Spleen (tissue), 11 donors: ENCODE measurements around the gene PHC2. TPM values are rescaled to one million over a fixed set of nuclear protein-coding genes. Genes with fewer than 3 reads are reported as not detected.

Experiments used
- DNase-seq: peaks from one replicate; pipeline ENCODE4 v3.0.0-alpha.2; 2020
- H3K27ac ChIP-seq, 8 donors: fragments of 200-600 bp; sonication (generic) in 7 of 8; 1 replicate in 4 of 8; 2 replicates in 4 of 8; pipeline versions ENCODE4 v1.5.0 to v1.8.0; 2016 to 2021; ENCODE audit warnings: inconsistent platforms in 4 of 8, mild to moderate bottlenecking in 4 of 8, moderate library complexity in 1 of 8
- H3K27me3 ChIP-seq, 7 donors: fragments of 200-600 bp; sonication (generic) in 6 of 7; replicated peaks in 1 of 7; 1 replicate in 4 of 7; 2 replicates in 3 of 7; pipeline versions ENCODE4 v1.5.0 to v1.8.0; 2016 to 2021; ENCODE audit warnings: inconsistent platforms in 3 of 7, mild to moderate bottlenecking in 1 of 7
- H3K36me3 ChIP-seq, 6 donors: fragments of 200-600 bp; sonication (generic) in 5 of 6; 1 replicate in 4 of 6; 2 replicates in 2 of 6; pipeline versions ENCODE4 v1.5.0 to v1.8.0; 2016 to 2021; ENCODE audit warnings: inconsistent platforms in 2 of 6
- H3K4me1 ChIP-seq, 6 donors: fragments of 200-600 bp; sonication (generic) in 5 of 6; 1 replicate in 3 of 6; 2 replicates in 3 of 6; pipeline versions ENCODE4 v1.5.0 to v1.8.0; 2016 to 2021; ENCODE audit warnings: inconsistent platforms in 3 of 6
- H3K4me3 ChIP-seq, 8 donors: fragments of 200-600 bp; sonication (generic) in 7 of 8; 1 replicate in 4 of 8; 2 replicates in 4 of 8; pipeline versions ENCODE4 v1.5.0 to v1.8.0; 2016 to 2021; ENCODE audit warnings: inconsistent platforms in 4 of 8, mild to moderate bottlenecking in 4 of 8, moderate library complexity in 2 of 8
- H3K9me3 ChIP-seq, 8 donors: fragments of 200-600 bp; sonication (generic) in 7 of 8; 1 replicate in 4 of 8; 2 replicates in 4 of 8; pipeline versions ENCODE4 v1.5.0 to v1.8.0; 2016 to 2021; ENCODE audit warnings: inconsistent platforms in 4 of 8
- POLR2A ChIP-seq, 3 donors: fragments of 450-650 bp; IDR thresholded peaks; one replicate each; pipeline ENCODE4 v1.5.1; 2017; ENCODE audit warnings: antibody characterized with exemption in 3 of 3, mild to moderate bottlenecking in 1 of 3
- POLR2AphosphoS5 ChIP-seq, 3 donors: sonication (generic); formaldehyde crosslinking; IDR thresholded peaks; one replicate each; pipeline ENCODE4 v1.5.1; 2017; ENCODE audit warnings: antibody characterized with exemption in 3 of 3
- WGBS, 5 donors: extraction: QIAGEN DNeasy Blood & Tissue Kit in 3 of 5; methylation state at CpG; one replicate each; pipeline versions ENCODE4 v1.1.5 to v1.1.7; 2013 to 2018; 5-methylcytosine and 5-hydroxymethylcytosine counted together
- intact Hi-C: fragments of 100-400 bp; cut with DNase I; formaldehyde crosslinking; loops from one replicate; pipeline ENCODE4 v1.15.0; 2023; ENCODE audit warnings: low total_unique reads
- polyA plus RNA-seq, 3 donors: library from polyadenylated mRNA; stranded (reverse); fragments of 200-250 nt; gene quantifications; one replicate each; pipeline ENCODE4 v1.2.1, GENCODE V29; 2013
- total RNA-seq, 7 donors: library from RNA; depleted of rRNA in 3 of 7; stranded (reverse); fragments of >200 nt in 3 of 7; fragmentation: NEBNext Ultra II Directional in 4 of 7; extraction: Animal tissue kit (Norgen Biotek cat#: 25700) in 4 of 7; gene quantifications; one replicate each; pipeline versions ENCODE4 v1.1.0 to v1.2.1, GENCODE V29; 2016 to 2021
- TF ChIP-seq, protein P1 (sequence below), 11 experiments: fragments of 200-600 bp in 7 of 11; fragments of 450-650 bp in 4 of 11; sonication (generic) in 4 of 11; IDR thresholded peaks in 8 of 11; conservative IDR thresholded peaks in 3 of 11; 1 replicate in 7 of 11; 2 replicates in 4 of 11; pipeline versions ENCODE4 v1.4.0 to v1.8.0; 2016 to 2021; ENCODE audit warnings: antibody characterized with exemption in 11 of 11, inconsistent platforms in 4 of 11, mild to moderate bottlenecking in 1 of 11
- donor health status: healthy with polysubstance abuse.
- donor health status: DM: no; HTN: no; CAD: no; lungs with moderate emphysema.
- donor health status: DM: no; HTN: no; CAD: no.
- donor health status: Bipolar disorder and iron deficiency.
- donor health status: healthy.
- donor health status: DM: no; HTN: no; CAD: no.
- donor health status: DM: yes; HTN: yes; CAD: no.

PHC2 gene
- total and polyA plus RNA-seq, 10 donors, result 51.1 to 272 (median 136) TPM

GRCh38 chr1:33384040-33384812 is 46.7 kb downstream of the PHC2 start:
- 43 to 50% (median 48%) methylated on average over 7 of the region's 7 CpGs for WGBS, 5 donors
- intact Hi-C loops, result no loop called here
- no peak for DNase-seq

DNA sequence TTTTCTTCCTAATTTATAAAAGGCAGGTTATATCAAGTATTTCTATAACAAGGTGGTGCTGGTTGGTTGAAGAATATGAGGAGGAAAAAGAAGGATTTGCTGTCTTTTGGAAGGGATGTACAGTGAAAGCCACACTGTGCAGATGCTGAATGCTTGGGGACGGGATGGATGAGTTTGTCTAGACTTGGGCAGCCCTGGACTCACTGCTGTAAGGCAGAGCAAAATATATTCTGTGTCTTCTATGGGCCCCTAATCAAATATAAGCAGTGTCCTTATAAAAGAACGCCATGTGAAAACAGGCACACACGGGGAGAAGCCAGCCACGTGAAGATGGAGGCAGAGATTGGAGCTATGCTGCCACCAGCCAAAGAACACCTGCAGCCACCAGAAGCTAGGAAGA is 47.4 kb downstream of the PHC2 start:
- H3K36me3 ChIP-seq, result no peaks in the 10 kb centered on the region
- TF ChIP-seq, protein P1, sequence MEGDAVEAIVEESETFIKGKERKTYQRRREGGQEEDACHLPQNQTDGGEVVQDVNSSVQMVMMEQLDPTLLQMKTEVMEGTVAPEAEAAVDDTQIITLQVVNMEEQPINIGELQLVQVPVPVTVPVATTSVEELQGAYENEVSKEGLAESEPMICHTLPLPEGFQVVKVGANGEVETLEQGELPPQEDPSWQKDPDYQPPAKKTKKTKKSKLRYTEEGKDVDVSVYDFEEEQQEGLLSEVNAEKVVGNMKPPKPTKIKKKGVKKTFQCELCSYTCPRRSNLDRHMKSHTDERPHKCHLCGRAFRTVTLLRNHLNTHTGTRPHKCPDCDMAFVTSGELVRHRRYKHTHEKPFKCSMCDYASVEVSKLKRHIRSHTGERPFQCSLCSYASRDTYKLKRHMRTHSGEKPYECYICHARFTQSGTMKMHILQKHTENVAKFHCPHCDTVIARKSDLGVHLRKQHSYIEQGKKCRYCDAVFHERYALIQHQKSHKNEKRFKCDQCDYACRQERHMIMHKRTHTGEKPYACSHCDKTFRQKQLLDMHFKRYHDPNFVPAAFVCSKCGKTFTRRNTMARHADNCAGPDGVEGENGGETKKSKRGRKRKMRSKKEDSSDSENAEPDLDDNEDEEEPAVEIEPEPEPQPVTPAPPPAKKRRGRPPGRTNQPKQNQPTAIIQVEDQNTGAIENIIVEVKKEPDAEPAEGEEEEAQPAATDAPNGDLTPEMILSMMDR (IDR thresholded peaks at IDR 0.05 in 8 of 11, conservative IDR thresholded peaks at IDR 0.05 in 3 of 11), result no peak
- no peak for TF ChIP-seq POLR2A (IDR thresholded peaks at IDR 0.05)
- no peak for TF ChIP-seq POLR2AphosphoS5 (IDR thresholded peaks at IDR 0.05)
- H3K27me3 ChIP-seq, result no peaks in the 10 kb centered on the region
- intact Hi-C loops, result no loop called here
- H3K4me3 ChIP-seq, result no peak overlapping the region
- H3K4me1 ChIP-seq, result peaks cover 3 to 52% (median 22%) of the 10 kb centered on the region in 6 donors
- H3K9me3 ChIP-seq, result no peaks in the 10 kb centered on the region
- 64 to 88% (median 83%) methylated on average over 4 of the region's 4 CpGs for WGBS, 5 donors
- no peak for DNase-seq
- H3K27ac ChIP-seq, result no peak overlapping the region

More at GRCh38 chr1:33384040-33384812, 46.7 kb downstream of the PHC2 start:
- no peaks in the 10 kb centered on the region for H3K36me3 ChIP-seq
- TF ChIP-seq POLR2A (IDR thresholded peaks at IDR 0.05), result no peak
- TF ChIP-seq POLR2AphosphoS5 (IDR thresholded peaks at IDR 0.05), result no peak
- TF ChIP-seq, protein P1 (IDR thresholded peaks at IDR 0.05 in 8 of 11, conservative IDR thresholded peaks at IDR 0.05 in 3 of 11), result no peak
- H3K27ac ChIP-seq, result no peak overlapping the region
- H3K4me3 ChIP-seq, result no peak overlapping the region
- peaks cover 3 to 51% (median 20%) of the 10 kb centered on the region in 6 donors for H3K4me1 ChIP-seq
- H3K9me3 ChIP-seq, result no peaks in the 10 kb centered on the region
- H3K27me3 ChIP-seq, result no peaks in the 10 kb centered on the region

DNA sequence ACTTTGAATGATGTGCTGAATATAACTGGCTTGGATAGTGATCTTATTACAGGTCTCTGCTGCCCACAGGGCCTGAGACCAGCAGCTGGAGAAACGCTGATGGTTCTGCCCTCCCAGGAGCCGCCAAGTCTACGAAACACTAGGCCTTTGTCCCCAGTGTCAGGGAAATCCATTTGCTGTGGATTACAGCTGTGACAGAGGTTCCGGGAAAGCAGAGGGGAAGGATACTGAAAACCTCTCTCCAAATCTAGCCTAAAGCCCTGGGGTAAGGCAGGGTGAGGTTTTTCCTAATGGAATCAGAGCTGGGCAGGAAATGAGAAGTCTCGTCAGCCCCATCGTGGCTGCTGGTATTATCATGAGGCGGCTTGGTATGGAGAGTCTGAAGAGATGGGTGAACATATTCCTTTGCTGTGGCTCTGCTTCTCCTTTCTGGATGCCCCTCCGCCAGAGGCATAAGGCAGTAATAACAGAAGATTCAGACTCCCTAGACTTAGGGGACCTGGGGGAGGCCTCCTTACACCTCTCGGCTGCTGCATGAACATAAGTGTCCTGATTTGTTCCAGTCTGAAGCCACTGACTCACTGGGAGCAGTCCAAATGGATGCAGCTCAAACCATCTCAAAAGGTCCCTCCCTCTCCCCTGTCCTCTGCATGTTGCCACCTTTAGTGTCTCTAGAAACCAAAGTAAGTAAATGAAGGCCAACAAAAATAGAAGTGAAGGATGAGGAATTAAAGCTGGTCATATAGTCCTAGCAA is 48.1 kb downstream of the PHC2 start:
- no peaks in the 10 kb centered on the region for H3K27me3 ChIP-seq
- H3K4me1 ChIP-seq, result peaks cover 3 to 54% (median 22%) of the 10 kb centered on the region in 6 donors
- TF ChIP-seq POLR2AphosphoS5 (IDR thresholded peaks at IDR 0.05) (no peak), POLR2A (IDR thresholded peaks at IDR 0.05) (no peak)
- TF ChIP-seq, protein P1 (IDR thresholded peaks at IDR 0.05 in 8 of 11, conservative IDR thresholded peaks at IDR 0.05 in 3 of 11), result no peak
- DNase-seq, result no peak
- no peaks in the 10 kb centered on the region for H3K36me3 ChIP-seq
- WGBS, 5 donors, result 61 to 75% (median 74%) methylated on average over 9 of the region's 9 CpGs
- H3K4me3 ChIP-seq, result no peak overlapping the region
- no peaks in the 10 kb centered on the region for H3K9me3 ChIP-seq
- intact Hi-C loops, result no loop called here
- peak overlapping the region in 3 of 8 donors; percentile 8 to 16 (median 13) for H3K27ac ChIP-seq

- Histone ChIP-seq H3K27ac (peak overlapping the region in 2 of 8 donors; percentile 8 to 16), H3K27me3 (no peaks in the 10 kb centered on the region), H3K4me1 (peaks cover 3 to 62% (median 26%) of the 10 kb centered on the region in 6 donors), H3K4me3 (no peak overlapping the region), H3K9me3 (no peaks in the 10 kb centered on the region), H3K36me3 (no peaks in the 10 kb centered on the region)
- TF ChIP-seq POLR2AphosphoS5 (IDR thresholded peaks at IDR 0.05) (no peak), POLR2A (IDR thresholded peaks at IDR 0.05) (no peak)
- TF ChIP-seq, protein P1 (IDR thresholded peaks at IDR 0.05 in 8 of 11, conservative IDR thresholded peaks at IDR 0.05 in 3 of 11), result no peak
- WGBS, 5 donors, result 32 to 56% (median 41%) methylated on average over 4 of the region's 4 CpGs
- intact Hi-C loops, result no loop called here
- no peak for DNase-seq
These were observed 48.9 kb downstream of the PHC2 start for GRCh38 chr1:33381977-33382376.
